COLO668 (cell line): ENCODE data around the gene BMP5.
"Not testable (repeated sequence)": the region's sequence is repeated elsewhere in the genome, so short reads cannot be mapped to it uniquely, and the experiment has no call there.

Experiments used
- DNase-seq: peaks from one replicate; lab custom pipeline; 2025; ENCODE audit not compliant: unreplicated experiment; lab: John Stamatoyannopoulos, UW

BMP5 gene

GRCh38 chr6:55875400-55875799 is at the start of gene BMP5:
Gene BMP5, minus strand, starts transcription at chr6:55875590. Its CDS starts 725 bp downstream, at chr6:55874865.
- DNase-seq: no peak

GRCh38 chr6:55922406-55922805 is 47.0 kb upstream of the BMP5 start:
- no peak for DNase-seq

GRCh38 chr6:55919716-55920308 is 44.4 kb upstream of the BMP5 start:
- no peak for DNase-seq

GRCh38 chr6:55918639-55919038 is 43.2 kb upstream of the BMP5 start:
- DNase-seq: no peak

- DNase-seq: no peak
These were observed 42.5 kb upstream of the BMP5 start for GRCh38 chr6:55917751-55918415.

GRCh38 chr6:55916188-55916587 is 40.8 kb upstream of the BMP5 start:
- no peak for DNase-seq

GRCh38 chr6:55913228-55914195 is 38.1 kb upstream of the BMP5 start:
- no peak for DNase-seq

GRCh38 chr6:55910466-55910865 is 35.1 kb upstream of the BMP5 start:
- not testable (repeated sequence) for DNase-seq

GRCh38 chr6:55909911-55910310 is 34.5 kb upstream of the BMP5 start:
- not testable (repeated sequence) for DNase-seq

- no peak for DNase-seq
These were observed 27.4 kb upstream of the BMP5 start for GRCh38 chr6:55902796-55903195.

- DNase-seq: no peak
These were observed 26.4 kb upstream of the BMP5 start for GRCh38 chr6:55901765-55902270.

GRCh38 chr6:55898342-55898741 is 23.0 kb upstream of the BMP5 start:
- no peak for DNase-seq

- DNase-seq: no peak
These were observed 22.0 kb upstream of the BMP5 start for GRCh38 chr6:55897346-55897745.

- DNase-seq: no peak
These were observed 20.8 kb upstream of the BMP5 start for GRCh38 chr6:55895972-55896730.

GRCh38 chr6:55892749-55893357 is 17.5 kb upstream of the BMP5 start:
- no peak for DNase-seq

- DNase-seq: no peak
These were observed 13.5 kb upstream of the BMP5 start for GRCh38 chr6:55888917-55889316.

- DNase-seq: no peak
These were observed 10.9 kb upstream of the BMP5 start for GRCh38 chr6:55886185-55886836.

GRCh38 chr6:55882718-55883569 is 7.6 kb upstream of the BMP5 start:
- no peak for DNase-seq

GRCh38 chr6:55877283-55877682 is 1.9 kb upstream of the BMP5 start:
- no peak for DNase-seq
